Esophagus squamous epithelium (tissue), 4 donors: ENCODE results near the gene KDM4C.

Experiments used
- POLR2A ChIP-seq, 4 donors: fragments of 450-650 bp; IDR thresholded peaks; one replicate each; pipeline ENCODE4 v1.6.1; 2017; ENCODE audit warnings: antibody characterized with exemption in 4 of 4, mild to moderate bottlenecking in 4 of 4, moderate library complexity in 3 of 4
- TF ChIP-seq, protein P1 (sequence below), 6 experiments: fragments of 450-650 bp in 4 of 6; fragments of 200-600 bp in 2 of 6; sonication (generic) in 2 of 6; IDR thresholded peaks; one replicate each; pipeline ENCODE4 v1.5.1; 2016 to 2019; ENCODE audit warnings: antibody characterized with exemption in 6 of 6, mild to moderate bottlenecking in 4 of 6, moderate library complexity in 4 of 6

DNA sequence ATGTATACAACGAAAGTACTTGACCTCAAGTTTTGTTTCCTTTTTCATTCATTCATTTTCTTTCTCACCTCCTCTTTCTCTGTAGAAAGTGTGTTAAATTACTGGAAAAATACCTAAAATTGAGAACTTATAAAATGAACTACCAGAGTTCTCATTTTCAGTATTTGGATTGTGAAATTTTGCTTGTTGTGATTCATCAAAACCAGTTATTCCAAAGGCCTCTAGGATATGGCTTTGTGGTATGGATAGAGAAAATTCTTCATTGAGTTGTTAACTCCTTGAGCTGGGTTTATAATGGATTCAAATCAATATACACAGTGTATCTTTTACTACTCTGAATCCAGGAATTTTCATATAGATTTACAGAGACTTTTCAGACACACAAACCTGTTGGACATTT lies 287.6 kb downstream of the KDM4C start:
- TF ChIP-seq, protein P1, sequence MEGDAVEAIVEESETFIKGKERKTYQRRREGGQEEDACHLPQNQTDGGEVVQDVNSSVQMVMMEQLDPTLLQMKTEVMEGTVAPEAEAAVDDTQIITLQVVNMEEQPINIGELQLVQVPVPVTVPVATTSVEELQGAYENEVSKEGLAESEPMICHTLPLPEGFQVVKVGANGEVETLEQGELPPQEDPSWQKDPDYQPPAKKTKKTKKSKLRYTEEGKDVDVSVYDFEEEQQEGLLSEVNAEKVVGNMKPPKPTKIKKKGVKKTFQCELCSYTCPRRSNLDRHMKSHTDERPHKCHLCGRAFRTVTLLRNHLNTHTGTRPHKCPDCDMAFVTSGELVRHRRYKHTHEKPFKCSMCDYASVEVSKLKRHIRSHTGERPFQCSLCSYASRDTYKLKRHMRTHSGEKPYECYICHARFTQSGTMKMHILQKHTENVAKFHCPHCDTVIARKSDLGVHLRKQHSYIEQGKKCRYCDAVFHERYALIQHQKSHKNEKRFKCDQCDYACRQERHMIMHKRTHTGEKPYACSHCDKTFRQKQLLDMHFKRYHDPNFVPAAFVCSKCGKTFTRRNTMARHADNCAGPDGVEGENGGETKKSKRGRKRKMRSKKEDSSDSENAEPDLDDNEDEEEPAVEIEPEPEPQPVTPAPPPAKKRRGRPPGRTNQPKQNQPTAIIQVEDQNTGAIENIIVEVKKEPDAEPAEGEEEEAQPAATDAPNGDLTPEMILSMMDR (IDR thresholded peaks at IDR 0.05), result no peak
- no peak for TF ChIP-seq POLR2A (IDR thresholded peaks at IDR 0.05)
